Stomach (tissue), 4 donors: ENCODE measurements around the gene BORCS6.

Source experiments
- CTCF ChIP-seq, 7 experiments: fragments of 450-650 bp in 4 of 7; fragments of 200-600 bp in 3 of 7; sonication (generic) in 3 of 7; IDR thresholded peaks; one replicate each; pipeline ENCODE4 v1.5.1; 2016 to 2019; ENCODE audit warnings: antibody characterized with exemption in 7 of 7, control low read depth in 2 of 7, mild to moderate bottlenecking in 1 of 7
- EP300 ChIP-seq: sonication (generic); formaldehyde crosslinking; IDR thresholded peaks from one replicate; pipeline ENCODE4 v1.6.1; 2017; ENCODE audit warnings: antibody characterized with exemption
- POLR2A ChIP-seq, 4 donors: fragments of 450-650 bp; IDR thresholded peaks; one replicate each; pipeline ENCODE4 v1.6.1; 2016; ENCODE audit warnings: antibody characterized with exemption in 4 of 4, control low read depth in 2 of 4, mild to moderate bottlenecking in 1 of 4, moderate library complexity in 1 of 4
- POLR2AphosphoS5 ChIP-seq, 3 donors: sonication (generic); formaldehyde crosslinking; IDR thresholded peaks; one replicate each; pipeline ENCODE4 v1.6.1; 2016; ENCODE audit warnings: antibody characterized with exemption in 3 of 3

GRCh38 chr17:8224891-8225812, 35.2 kb upstream of the BORCS6 start:
- TF ChIP-seq CTCF (IDR thresholded peaks at IDR 0.05) (no peak), POLR2A (IDR thresholded peaks at IDR 0.05) (no peak), EP300 (no peak), POLR2AphosphoS5 (IDR thresholded peaks at IDR 0.05) (no peak)
